Measurements from ENCODE around the gene SVIL.

DNA sequence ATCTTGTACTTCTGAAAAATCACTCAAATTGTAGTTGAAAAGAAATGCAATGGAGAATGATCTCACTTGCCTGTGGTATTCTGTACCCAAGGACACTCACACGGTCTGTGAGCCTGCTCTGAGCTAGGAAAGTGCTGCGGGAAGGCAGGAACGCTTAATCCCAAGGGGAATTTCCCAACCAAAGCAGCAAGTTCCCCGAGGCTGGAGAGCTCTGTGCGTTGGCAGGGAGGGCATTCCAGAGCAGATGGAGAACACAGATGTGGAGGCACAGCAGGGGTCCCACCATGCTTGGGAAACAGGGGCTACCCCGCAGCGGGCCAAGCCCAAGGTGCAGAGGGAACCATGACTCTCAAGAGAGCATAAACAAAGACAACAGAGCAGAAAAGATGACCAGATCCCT, 13.6 kb downstream of the SVIL start:
- TF ChIP-seq, protein P1, sequence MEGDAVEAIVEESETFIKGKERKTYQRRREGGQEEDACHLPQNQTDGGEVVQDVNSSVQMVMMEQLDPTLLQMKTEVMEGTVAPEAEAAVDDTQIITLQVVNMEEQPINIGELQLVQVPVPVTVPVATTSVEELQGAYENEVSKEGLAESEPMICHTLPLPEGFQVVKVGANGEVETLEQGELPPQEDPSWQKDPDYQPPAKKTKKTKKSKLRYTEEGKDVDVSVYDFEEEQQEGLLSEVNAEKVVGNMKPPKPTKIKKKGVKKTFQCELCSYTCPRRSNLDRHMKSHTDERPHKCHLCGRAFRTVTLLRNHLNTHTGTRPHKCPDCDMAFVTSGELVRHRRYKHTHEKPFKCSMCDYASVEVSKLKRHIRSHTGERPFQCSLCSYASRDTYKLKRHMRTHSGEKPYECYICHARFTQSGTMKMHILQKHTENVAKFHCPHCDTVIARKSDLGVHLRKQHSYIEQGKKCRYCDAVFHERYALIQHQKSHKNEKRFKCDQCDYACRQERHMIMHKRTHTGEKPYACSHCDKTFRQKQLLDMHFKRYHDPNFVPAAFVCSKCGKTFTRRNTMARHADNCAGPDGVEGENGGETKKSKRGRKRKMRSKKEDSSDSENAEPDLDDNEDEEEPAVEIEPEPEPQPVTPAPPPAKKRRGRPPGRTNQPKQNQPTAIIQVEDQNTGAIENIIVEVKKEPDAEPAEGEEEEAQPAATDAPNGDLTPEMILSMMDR (conservative IDR thresholded peaks at IDR 0.05; ENCODE audit: low read length) = no peak
- TF ChIP-seq EZH2phosphoT487 (IDR thresholded peaks at IDR 0.05; ENCODE audit: borderline replicate concordance) = no peak
